GM12878 (cell line): ENCODE results near the gene DUSP15. TPM values are rescaled to one million over a fixed set of nuclear protein-coding genes. Genes with fewer than 3 reads are reported as not detected.

ENCODE experiments used
- ATAC-seq: fragments of 200-7000 bp; cut with Tn5 transposase; 3 replicates; pipeline ENCODE4 v1.9.1; 2020; ENCODE audit warnings: mild to moderate bottlenecking, moderate library complexity
- BruUV-seq: library from RNA; stranded (reverse); fragments of 400-500 nt; replicated peaks from 2 replicates; lab custom pipeline; 2021; lab: Mats Ljungman, UMichigan
- CTCF ChIA-PET: fragments of 300-600 bp; sonication (Branson Sonifier 250); formaldehyde crosslinking; extraction: SDS; loops from one replicate; lab custom pipeline; 2021; ENCODE audit warnings: inconsistent platforms; lab: Yijun Ruan, JAX
- POLR2A ChIA-PET: fragments of 350-600 bp; formaldehyde crosslinking; extraction: SDS; loops from one replicate; lab custom pipeline; 2021; ENCODE audit warnings: inconsistent platforms; lab: Charles Lee
- RAD21 ChIA-PET: fragments of 300-600 bp; sonication (Branson Sonifier 250); formaldehyde crosslinking; loops from one replicate; lab custom pipeline; 2023; ENCODE audit warnings: antibody characterized with exemption; ENCODE audit not compliant: unreplicated experiment; lab: Charles Lee
- SMC1A ChIA-PET: fragments of 300-600 bp; sonication (Branson Sonifier 250); formaldehyde crosslinking; loops from one replicate; lab custom pipeline; 2023; ENCODE audit not compliant: unreplicated experiment, uncharacterized antibody; lab: Charles Lee
- DNase-seq: peaks from one replicate; pipeline ENCODE4 v3.0.0-alpha.2; 2011; ENCODE audit warnings: low read depth, low spot score
- FAIRE-seq: peaks from 3 replicates; lab custom pipeline; 2011; peaks lifted over from hg19 to GRCh38; lab: Jason Lieb, UNC
- H2AFZ ChIP-seq: 2 replicates; pipeline ENCODE4 v1.6.0; 2011; ENCODE audit warnings: low read depth, low read length, control low read depth; ENCODE audit not compliant: control insufficient read depth
- H3K27ac ChIP-seq: 2 replicates; pipeline ENCODE4 v1.5.1; 2011; ENCODE audit warnings: control low read depth; ENCODE audit not compliant: control insufficient read depth, insufficient read depth
- H3K27me3 ChIP-seq, 2 experiments: replicated peaks in 1 of 2; 2 replicates each; pipeline versions ENCODE4 v1.6.0 to v1.6.1; 2011; ENCODE audit warnings: low read length in 1 of 2; ENCODE audit not compliant: control insufficient read depth in 2 of 2, insufficient read depth in 2 of 2
- H3K36me3 ChIP-seq, 2 experiments: 2 replicates each; pipeline ENCODE4 v1.5.1; 2011; ENCODE audit warnings: low read length in 1 of 2; ENCODE audit not compliant: control insufficient read depth in 2 of 2, insufficient read depth in 2 of 2
- H3K4me1 ChIP-seq: 2 replicates; pipeline ENCODE4 v1.6.1; 2011; ENCODE audit warnings: mild to moderate bottlenecking, low read length, moderate library complexity, mixed read lengths; ENCODE audit not compliant: control insufficient read depth, insufficient read depth
- H3K4me2 ChIP-seq: 2 replicates; pipeline ENCODE4 v1.6.0; 2011; ENCODE audit warnings: control low read depth; ENCODE audit not compliant: control insufficient read depth, insufficient read depth
- H3K4me3 ChIP-seq: fragments of 200-600 bp; sonication (generic); 2 replicates; pipeline ENCODE4 v1.5.1; 2016
- H3K79me2 ChIP-seq: 2 replicates; pipeline ENCODE4 v1.6.0; 2011; ENCODE audit warnings: low read length; ENCODE audit not compliant: control insufficient read depth, insufficient read depth
- H3K9ac ChIP-seq: 2 replicates; pipeline ENCODE4 v1.8.0; 2011; ENCODE audit warnings: low read length, control low read depth, mixed read lengths; ENCODE audit not compliant: control insufficient read depth, insufficient read depth
- H3K9me3 ChIP-seq: replicated peaks from 3 replicates; pipeline ENCODE4 v1.5.1; 2011; ENCODE audit warnings: mild to moderate bottlenecking, low read length; ENCODE audit not compliant: control insufficient read depth, insufficient read depth
- H4K20me1 ChIP-seq: 2 replicates; pipeline ENCODE4 v1.6.0; 2011; ENCODE audit not compliant: control insufficient read depth, insufficient read depth
- ATF7 ChIP-seq: fragments of 450-650 bp; IDR thresholded peaks from 2 replicates; pipeline ENCODE4 v1.6.1; 2016; ENCODE audit warnings: low read depth, mild to moderate bottlenecking
- BACH1 ChIP-seq: fragments of 450-650 bp; IDR thresholded peaks from 2 replicates; pipeline ENCODE4 v1.6.1; 2017; ENCODE audit warnings: mild to moderate bottlenecking, borderline replicate concordance
- ESRRA ChIP-seq: IDR thresholded peaks from 2 replicates; pipeline ENCODE4 v1.6.1; 2012; ENCODE audit warnings: mild to moderate bottlenecking, low read length, improper control_type of control experiment
- FOS ChIP-seq: IDR thresholded peaks from 3 replicates; pipeline ENCODE4 v1.6.1; 2011; ENCODE audit warnings: borderline replicate concordance; ENCODE audit not compliant: insufficient read length; ENCODE audit errors: extremely low read depth
- KAT2A ChIP-seq: conservative IDR thresholded peaks from 2 replicates; pipeline ENCODE4 v1.6.1; 2011; ENCODE audit warnings: low read depth, low read length; ENCODE audit not compliant: control insufficient read depth
- KDM1A ChIP-seq: fragments of 200-600 bp; sonication (generic); IDR thresholded peaks from 2 replicates; pipeline ENCODE4 v1.6.1; 2016; ENCODE audit warnings: borderline replicate concordance
- MEF2B ChIP-seq: fragments of 450-650 bp; IDR thresholded peaks from 2 replicates; pipeline ENCODE4 v1.6.1; 2018; ENCODE audit warnings: mild to moderate bottlenecking, moderate library complexity; ENCODE audit not compliant: partially characterized antibody, poor library complexity, severe bottlenecking
- MTA3 ChIP-seq: IDR thresholded peaks from 2 replicates; pipeline ENCODE4 v1.6.1; 2012; ENCODE audit warnings: low read length, inconsistent platforms, borderline replicate concordance
- MXI1 ChIP-seq: fragments of 150-350 bp; IDR thresholded peaks from 2 replicates; pipeline ENCODE4 v1.6.1; 2011; ENCODE audit warnings: low read depth, mild to moderate bottlenecking, inconsistent platforms, low read length, improper control_type of control experiment
- NR2C1 ChIP-seq: fragments of 450-650 bp; IDR thresholded peaks from 2 replicates; pipeline ENCODE4 v1.6.1; 2017; ENCODE audit warnings: antibody characterized with exemption, mild to moderate bottlenecking, moderate library complexity
- POLR2AphosphoS5 ChIP-seq: IDR thresholded peaks from 2 replicates; pipeline ENCODE4 v1.6.1; 2011; ENCODE audit warnings: mild to moderate bottlenecking, low read length, inconsistent platforms
- RUNX3 ChIP-seq: IDR thresholded peaks from 2 replicates; pipeline ENCODE4 v1.6.1; 2012; ENCODE audit warnings: low read length, inconsistent platforms
- STAT3 ChIP-seq: IDR thresholded peaks from 2 replicates; pipeline ENCODE4 v1.6.1; 2011; ENCODE audit warnings: low read depth, low read length, improper control_type of control experiment
- YBX1 ChIP-seq: fragments of 450-650 bp; IDR thresholded peaks from 2 replicates; pipeline ENCODE4 v1.6.1; 2016; ENCODE audit warnings: antibody characterized with exemption
- ZNF207 ChIP-seq: fragments of 450-650 bp; IDR thresholded peaks from 2 replicates; pipeline ENCODE4 v1.6.1; 2014; ENCODE audit warnings: antibody characterized with exemption, mild to moderate bottlenecking, borderline replicate concordance
- WGBS: methylation state at CpG from one replicate; pipeline ENCODE4 v1.1.6; 2016; ENCODE audit warnings: low lambda C conversion rate; ENCODE audit not compliant: insufficient replicate concordance, insufficient coverage; ENCODE audit errors: missing lambda C conversion rate; 5-methylcytosine and 5-hydroxymethylcytosine counted together
- in situ Hi-C: fragments of 300-500 bp; cut with MboI; formaldehyde crosslinking; loops from 9 replicates; pipeline ENCODE4 v1.14.3; 2018; ENCODE audit warnings: mixed read lengths
- intact Hi-C: fragments of 100-400 bp; cut with micrococcal nuclease; formaldehyde crosslinking; loops from one replicate; pipeline ENCODE4 v1.14.2; 2022; ENCODE audit not compliant: unreplicated experiment
- polyA plus RNA-seq, 11 experiments: library from polyadenylated mRNA; depleted of rRNA in 4 of 11; unstranded in 6 of 11; stranded (reverse) in 5 of 11; fragments of >200 nt; fragmentation: Nextera tagmentation in 4 of 11; fragmentation: Illumina TruSeq in 1 of 11; extraction: Ambion mirVana in 4 of 11; extraction: Trizol in 1 of 11; gene quantifications; 1 replicate in 1 of 11; 2 replicates in 10 of 11; pipeline versions ENCODE4 v1.2.1 to v1.2.3, GENCODE V29; 2011 to 2016; ENCODE audit warnings: inconsistent platforms in 2 of 11, missing spikeins in 2 of 11, low read depth in 1 of 11
- total RNA-seq, 4 experiments: library from RNA; depleted of rRNA in 3 of 4; stranded (reverse); fragments of >200 nt in 3 of 4; fragmentation: Illumina TruSeq in 1 of 4; extraction: Trizol in 1 of 4; gene quantifications; 2 replicates each; pipeline versions ENCODE4 v1.2.1 to v1.2.3, GENCODE V29; 2013 to 2021

DUSP15 gene
- total and polyA plus RNA-seq, 10 of the 15 experiments (the other 5 are each of a cell fraction or from before 2014, with no cell fraction given) = 0.06 to 2.5 (median 0.67) TPM; not detected in 1

GRCh38 chr20:31831771-31832306 is 38.5 kb downstream of the DUSP15 start:
- ChIA-PET SMC1A (no interaction called here), CTCF (interaction anchor here (1.3 to 1.4 kb wide), 2 partner anchors 10 to 200 kb away, joined by 3 to 5 read pairs; no protein-coding TSS in a partner anchor), POLR2A (no interaction called here)
- Histone ChIP-seq H3K27me3 (no peaks in the 10 kb centered on the region), H3K4me1 (peaks cover 8% of the 10 kb centered on the region; the same call in 1 of the 2 replicates), H4K20me1 (no peaks in the 10 kb centered on the region), H2AFZ (no peak overlapping the region)
- DNase-seq = no peak
- TF ChIP-seq STAT3 (no peak), ZNF207 (no peak), MXI1 (no peak), RUNX3 (no peak), POLR2AphosphoS5 (no peak), ESRRA (no peak), MTA3 (no peak), KDM1A (no peak), NR2C1 (no peak), FOS (no peak), YBX1 (no peak), MEF2B (no peak), BACH1 (no peak), ATF7 (no peak), KAT2A (no peak)
- TF ChIP-seq, all 136 proteins: peak for 0
- in situ Hi-C loops = no loop called here
- no peaks in the 10 kb centered on the region for H3K79me2 ChIP-seq
- FAIRE-seq (no peak), ATAC-seq (no peak)
- H3K36me3 ChIP-seq = no peaks in the 10 kb centered on the region; a peak in 1 of 4 replicates
- BruUV-seq = no TSS peak
- H3K9ac ChIP-seq = no peak overlapping the region
- H3K4me3 ChIP-seq = no peak overlapping the region
- intact Hi-C loops = no loop called here
- H3K9me3 ChIP-seq = no peaks in the 10 kb centered on the region
- no peak overlapping the region for H3K27ac ChIP-seq
- no peak overlapping the region for H3K4me2 ChIP-seq
- RAD21 ChIA-PET = no interaction called here
- WGBS = 78% methylated on average over 17 of the region's 17 CpGs
